ENCODE measurements around the gene SMU1.

SMU1 gene

GRCh38 chr9:33117796-33118195, 41.3 kb upstream of the SMU1 start:
- ChIA-PET CTCF (no interaction called here), POLR2A (no interaction called here)
- DNase-seq (ENCODE audit: extremely low spot score): no peak
- TF ChIP-seq ELF4 (IDR thresholded peaks at IDR 0.05) (no peak), FOXM1 (IDR thresholded peaks at IDR 0.05; ENCODE audit: borderline replicate concordance) (no peak), NFRKB (IDR thresholded peaks at IDR 0.05) (no peak), L3MBTL2 (conservative IDR thresholded peaks at IDR 0.05) (no peak), LEF1 (IDR thresholded peaks at IDR 0.05; ENCODE audit: borderline replicate concordance) (no peak), TARDBP (IDR thresholded peaks at IDR 0.05) (no peak), ARNT (IDR thresholded peaks at IDR 0.05) (no peak), ZNF384 (IDR thresholded peaks at IDR 0.05) (no peak), FOXK2 (IDR thresholded peaks at IDR 0.05) (no peak)

- no peak for TF ChIP-seq LEF1 (IDR thresholded peaks at IDR 0.05; ENCODE audit: borderline replicate concordance)
- no peak for TF ChIP-seq FOXK2 (IDR thresholded peaks at IDR 0.05)
- TF ChIP-seq FOXA1 (IDR thresholded peaks at IDR 0.05): no peak
- TF ChIP-seq FOXM1 (IDR thresholded peaks at IDR 0.05; ENCODE audit: borderline replicate concordance): no peak
- TF ChIP-seq ELF4 (IDR thresholded peaks at IDR 0.05): no peak
- TF ChIP-seq SUZ12 (IDR thresholded peaks at IDR 0.05): no peak
- no peak for TF ChIP-seq SP1 (IDR thresholded peaks at IDR 0.05)
- TF ChIP-seq NFRKB (IDR thresholded peaks at IDR 0.05): no peak
- TF ChIP-seq ARNT (IDR thresholded peaks at IDR 0.05): no peak
- TF ChIP-seq BHLHE40 (IDR thresholded peaks at IDR 0.05; ENCODE audit: borderline replicate concordance): no peak
- no peak for TF ChIP-seq HDGF (IDR thresholded peaks at IDR 0.05; ENCODE audit: borderline replicate concordance)
- TF ChIP-seq, protein P1, sequence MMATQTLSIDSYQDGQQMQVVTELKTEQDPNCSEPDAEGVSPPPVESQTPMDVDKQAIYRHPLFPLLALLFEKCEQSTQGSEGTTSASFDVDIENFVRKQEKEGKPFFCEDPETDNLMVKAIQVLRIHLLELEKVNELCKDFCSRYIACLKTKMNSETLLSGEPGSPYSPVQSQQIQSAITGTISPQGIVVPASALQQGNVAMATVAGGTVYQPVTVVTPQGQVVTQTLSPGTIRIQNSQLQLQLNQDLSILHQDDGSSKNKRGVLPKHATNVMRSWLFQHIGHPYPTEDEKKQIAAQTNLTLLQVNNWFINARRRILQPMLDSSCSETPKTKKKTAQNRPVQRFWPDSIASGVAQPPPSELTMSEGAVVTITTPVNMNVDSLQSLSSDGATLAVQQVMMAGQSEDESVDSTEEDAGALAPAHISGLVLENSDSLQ (IDR thresholded peaks at IDR 0.05): no peak
- TF ChIP-seq TARDBP (IDR thresholded peaks at IDR 0.05): no peak
- no peak for TF ChIP-seq ZNF384 (IDR thresholded peaks at IDR 0.05)
- TF ChIP-seq CTBP1 (IDR thresholded peaks at IDR 0.05; ENCODE audit: borderline replicate concordance): no peak
- TF ChIP-seq L3MBTL2 (conservative IDR thresholded peaks at IDR 0.05): no peak
- ChIA-PET CTCF (no interaction called here), POLR2A (no interaction called here)
- DNase-seq (ENCODE audit: extremely low spot score): no peak
Measured at GRCh38 chr9:33117306-33117705, 40.8 kb upstream of the SMU1 start.

DNA sequence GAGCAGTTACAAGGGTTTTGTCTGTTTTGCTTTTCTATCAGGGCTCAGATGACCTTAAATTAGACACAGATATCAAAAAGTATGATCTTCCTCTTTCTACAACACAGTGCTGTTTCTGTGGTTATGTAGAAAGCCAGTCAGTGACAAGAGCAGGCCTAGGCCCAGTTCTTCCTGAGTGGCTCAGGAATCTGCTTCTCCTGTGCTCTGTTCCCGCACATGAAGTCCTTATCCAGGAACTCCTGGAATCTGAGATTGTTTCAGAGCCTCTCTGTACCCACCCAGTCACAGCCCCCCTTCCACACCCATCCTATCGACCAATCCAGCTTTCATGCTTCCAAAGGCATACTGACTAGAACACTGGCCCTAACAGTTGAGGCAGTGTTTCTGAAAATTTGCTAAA, 40.4 kb upstream of the SMU1 start:
- POLR2A ChIA-PET: no interaction called here
- CTCF ChIA-PET: no interaction called here

DNA sequence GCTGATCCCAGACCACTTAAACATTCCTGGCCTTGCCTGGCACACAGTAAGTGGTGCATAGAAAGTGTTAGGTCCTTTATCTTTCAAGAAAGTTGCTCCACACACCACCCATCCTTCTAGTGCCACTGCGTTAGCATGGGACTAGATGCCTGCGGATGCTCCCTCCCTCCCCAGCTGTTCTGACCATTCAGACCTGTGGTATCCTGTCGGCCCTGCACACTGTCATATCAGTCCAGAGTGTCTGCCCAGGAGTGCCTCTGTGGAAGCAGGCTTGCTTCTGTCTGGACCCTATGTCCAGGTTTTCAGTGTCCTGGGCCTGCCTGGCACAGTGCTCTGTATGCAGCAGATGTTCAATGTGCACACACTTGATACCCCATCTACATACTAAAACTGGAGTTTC, 38.3 kb upstream of the SMU1 start:
- TF ChIP-seq FOXM1 (IDR thresholded peaks at IDR 0.05; ENCODE audit: borderline replicate concordance): no peak
- TF ChIP-seq NFRKB (IDR thresholded peaks at IDR 0.05): no peak
- no peak for TF ChIP-seq ZNF384 (IDR thresholded peaks at IDR 0.05)
- CTCF ChIA-PET: no interaction called here
- no peak for DNase-seq (ENCODE audit: extremely low spot score)

More for the DNA sequence above, 40.4 kb upstream of the SMU1 start:
- no peak for TF ChIP-seq L3MBTL2 (conservative IDR thresholded peaks at IDR 0.05)
- no peak for TF ChIP-seq FOXA1 (IDR thresholded peaks at IDR 0.05)
- TF ChIP-seq LEF1 (IDR thresholded peaks at IDR 0.05; ENCODE audit: borderline replicate concordance): no peak
- TF ChIP-seq CTBP1 (IDR thresholded peaks at IDR 0.05; ENCODE audit: borderline replicate concordance): no peak
- no peak for TF ChIP-seq FOXK2 (IDR thresholded peaks at IDR 0.05)
- no peak for TF ChIP-seq ARNT (IDR thresholded peaks at IDR 0.05)
- TF ChIP-seq HDGF (IDR thresholded peaks at IDR 0.05; ENCODE audit: borderline replicate concordance): no peak
- TF ChIP-seq FOXM1 (IDR thresholded peaks at IDR 0.05; ENCODE audit: borderline replicate concordance): no peak
- TF ChIP-seq, protein P1 (IDR thresholded peaks at IDR 0.05): no peak
- TF ChIP-seq ELF4 (IDR thresholded peaks at IDR 0.05): no peak
- no peak for TF ChIP-seq SUZ12 (IDR thresholded peaks at IDR 0.05)
- TF ChIP-seq SP1 (IDR thresholded peaks at IDR 0.05): no peak
- no peak for DNase-seq (ENCODE audit: extremely low spot score)

DNA sequence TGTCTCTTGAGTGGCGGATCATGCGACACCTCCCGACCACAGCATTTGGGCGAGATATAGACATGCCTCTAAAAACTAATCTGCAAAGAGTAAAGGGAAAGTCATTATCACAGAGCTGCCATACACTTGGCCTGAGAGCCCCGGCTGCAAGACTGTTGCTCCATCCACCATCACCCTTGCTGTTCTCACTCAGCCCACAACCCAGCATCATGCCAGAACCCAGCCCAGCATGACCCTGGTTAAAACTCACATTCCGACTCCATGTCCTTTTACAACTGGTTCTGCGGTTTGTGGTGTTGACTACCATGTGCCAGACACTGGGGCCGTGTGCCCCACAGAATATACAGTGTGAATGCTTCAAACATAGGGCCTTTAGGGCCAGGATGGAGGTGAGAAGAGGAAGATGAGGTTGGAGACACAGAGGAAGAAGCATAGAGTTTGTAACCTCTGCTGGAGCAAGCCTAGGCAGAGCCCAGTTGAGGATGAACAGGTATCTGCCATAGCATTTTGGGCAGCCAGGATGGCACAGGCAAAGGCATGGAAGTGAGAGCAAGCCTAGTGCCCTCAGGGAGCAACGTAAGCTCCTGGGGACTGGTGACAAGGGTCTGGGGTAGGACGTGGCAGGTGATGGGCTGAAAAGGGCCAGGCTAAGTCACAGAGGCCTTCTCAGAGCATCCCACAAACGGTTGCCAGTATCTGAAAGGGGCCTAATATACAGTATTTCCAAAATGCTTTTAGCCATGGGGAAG, 37.5 kb upstream of the SMU1 start:
- TF ChIP-seq ELF4 (IDR thresholded peaks at IDR 0.05) (no peak), LEF1 (IDR thresholded peaks at IDR 0.05; ENCODE audit: borderline replicate concordance) (no peak), CTBP1 (IDR thresholded peaks at IDR 0.05; ENCODE audit: borderline replicate concordance) (no peak)
- TF ChIP-seq, protein P1 (IDR thresholded peaks at IDR 0.05): no peak
- ChIA-PET CTCF (interaction anchor here (0.6 kb wide), 1 partner anchor 12 kb away, joined by 3 read pairs; no protein-coding TSS in a partner anchor), POLR2A (no interaction called here)
- DNase-seq (ENCODE audit: extremely low spot score): no peak

More for the DNA sequence above, 38.3 kb upstream of the SMU1 start:
- POLR2A ChIA-PET: no interaction called here

- POLR2A ChIA-PET: no interaction called here
- TF ChIP-seq FOXK2 (IDR thresholded peaks at IDR 0.05) (no peak), BHLHE40 (IDR thresholded peaks at IDR 0.05; ENCODE audit: borderline replicate concordance) (no peak), L3MBTL2 (conservative IDR thresholded peaks at IDR 0.05) (no peak)
- TF ChIP-seq, protein P1 (IDR thresholded peaks at IDR 0.05): no peak
- CTCF ChIA-PET: no interaction called here
- DNase-seq (ENCODE audit: extremely low spot score): no peak
Measured at GRCh38 chr9:33112094-33112493, 35.6 kb upstream of the SMU1 start.

All from HEK293T (cell line).